ENCODE measurements around the gene TCTN1. TPM values are rescaled to one million over a fixed set of nuclear protein-coding genes. Genes with fewer than 3 reads are reported as not detected.

The TCTN1 gene
- total and polyA plus RNA-seq, 2 of the 13 experiments (the other 11 are each of a cell fraction or from before 2014, with no cell fraction given): 13.6 to 16.0 TPM

GRCh38 chr12:110591451-110592051, 22.4 kb upstream of the TCTN1 start (continued):
- TF ChIP-seq PRMT3 (CRISPR knock-in tag; IDR thresholded peaks at IDR 0.05; ENCODE audit: borderline replicate concordance, low read depth): no peak
- TF ChIP-seq ZNF280D (CRISPR knock-in tag; IDR thresholded peaks at IDR 0.05): no peak
- TF ChIP-seq ZNF281 (CRISPR knock-in tag; IDR thresholded peaks at IDR 0.05; ENCODE audit: borderline replicate concordance): no peak
- TF ChIP-seq ZNF230 (CRISPR knock-in tag; IDR thresholded peaks at IDR 0.05): no peak
- no peak for TF ChIP-seq ISX (CRISPR knock-in tag; conservative IDR thresholded peaks at IDR 0.05)
- TF ChIP-seq HMGXB3 (CRISPR knock-in tag; IDR thresholded peaks at IDR 0.05; ENCODE audit: borderline replicate concordance): no peak
- no peak for TF ChIP-seq SMARCE1 (IDR thresholded peaks at IDR 0.05; ENCODE audit: borderline replicate concordance)
- TF ChIP-seq DR1 (CRISPR knock-in tag; IDR thresholded peaks at IDR 0.05): no peak
- 0 out of 2 replicates have a peak, but pooled peaks have one; percentile 17 for TF ChIP-seq MAX (IDR thresholded peaks at IDR 0.05)
- peak; percentile 88 for TF ChIP-seq ARID5B (CRISPR knock-in tag; IDR thresholded peaks at IDR 0.05)
- no peak for TF ChIP-seq FIP1L1 (IDR thresholded peaks at IDR 0.05; ENCODE audit: borderline replicate concordance, insufficient read depth, low read depth, low read length)
